GM23248 (cell line): ENCODE measurements around the gene NEDD4L.

Experiments
- EZH2 ChIP-seq: fragments of 200-600 bp; sonication (generic); IDR thresholded peaks from 2 replicates; pipeline ENCODE4 v1.6.1; 2018; ENCODE audit warnings: antibody characterized with exemption, mild to moderate bottlenecking; ENCODE audit not compliant: insufficient read depth, poor library complexity, severe bottlenecking
- EZH2phosphoT487 ChIP-seq: fragments of 200-600 bp; sonication (generic); IDR thresholded peaks from 2 replicates; pipeline ENCODE4 v1.6.1; 2018; ENCODE audit warnings: antibody characterized with exemption, moderate library complexity, mild to moderate bottlenecking, low read depth; ENCODE audit not compliant: insufficient read depth

DNA sequence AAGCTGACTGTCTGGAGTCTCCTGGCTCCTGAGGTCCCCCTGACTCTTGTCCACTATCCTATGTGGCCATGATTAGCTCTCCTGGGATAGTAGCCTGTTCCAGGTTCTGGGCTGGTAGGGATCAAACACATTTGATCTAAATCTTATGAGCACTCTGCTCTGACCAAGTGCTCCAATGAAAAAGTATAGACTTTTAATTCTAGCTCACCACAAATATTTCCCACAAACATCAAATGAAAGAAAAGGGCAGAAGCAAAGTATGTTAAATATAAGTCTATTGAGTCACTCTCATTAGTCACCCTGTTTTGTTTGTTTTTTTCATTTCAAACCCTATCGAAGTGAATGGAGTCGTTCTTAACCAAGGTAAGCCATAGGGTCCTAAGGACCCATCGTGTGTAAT lies 39.7 kb upstream of the NEDD4L start:
- no peak for TF ChIP-seq EZH2
- no peak for TF ChIP-seq EZH2phosphoT487
